CD4-positive, alpha-beta T cell treated with Interleukin-6 at 100 ng/mL for 8 hours (primary cell): ENCODE results near the gene CTNNA1.
"Not testable (repeated sequence)": the region's sequence is repeated elsewhere in the genome, so short reads cannot be mapped to it uniquely, and the experiment has no call there.

Experiments
- DNase-seq: peaks from one replicate; pipeline ENCODE4 v3.0.0-alpha.2; 2020; ENCODE audit warnings: mixed read lengths, low spot score

The CTNNA1 gene

DNA sequence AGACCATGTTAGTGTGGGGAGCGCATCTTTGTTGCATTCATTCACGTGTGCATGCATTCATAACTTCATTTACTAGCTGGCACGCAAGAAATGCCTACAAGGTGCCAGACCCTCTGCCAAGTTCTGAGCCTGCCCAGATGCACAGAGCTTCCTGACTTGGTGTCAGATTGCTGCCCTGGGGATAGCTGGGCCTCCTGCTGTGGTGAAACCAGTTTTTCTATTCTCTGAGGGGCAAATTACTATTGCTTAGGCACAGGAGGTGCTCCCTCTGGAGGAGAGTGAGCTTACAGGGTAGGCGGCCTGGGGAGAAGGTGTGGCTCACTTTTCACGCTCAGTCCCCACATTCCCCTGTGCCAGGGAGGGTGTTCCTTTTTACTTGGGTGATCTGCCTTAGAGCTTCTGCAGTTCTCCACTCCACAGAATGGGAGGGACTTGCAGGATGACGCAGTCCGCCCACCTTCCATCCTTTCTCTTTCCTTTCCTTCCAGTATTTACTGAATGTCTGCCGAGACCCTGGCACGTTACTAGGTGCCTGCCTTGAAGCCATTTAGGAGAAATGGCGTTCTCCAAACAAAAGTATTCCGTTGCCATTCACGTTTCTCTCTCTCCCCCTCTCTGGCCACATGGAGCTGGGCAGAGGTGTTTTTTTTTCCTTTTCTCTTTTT lies 27.9 kb upstream of the CTNNA1 start:
- no peak for DNase-seq

- DNase-seq = no peak
Measured at GRCh38 chr5:138725818-138726416, 27.3 kb upstream of the CTNNA1 start.

GRCh38 chr5:138726848-138727247 lies 26.4 kb upstream of the CTNNA1 start:
- no peak for DNase-seq

DNA sequence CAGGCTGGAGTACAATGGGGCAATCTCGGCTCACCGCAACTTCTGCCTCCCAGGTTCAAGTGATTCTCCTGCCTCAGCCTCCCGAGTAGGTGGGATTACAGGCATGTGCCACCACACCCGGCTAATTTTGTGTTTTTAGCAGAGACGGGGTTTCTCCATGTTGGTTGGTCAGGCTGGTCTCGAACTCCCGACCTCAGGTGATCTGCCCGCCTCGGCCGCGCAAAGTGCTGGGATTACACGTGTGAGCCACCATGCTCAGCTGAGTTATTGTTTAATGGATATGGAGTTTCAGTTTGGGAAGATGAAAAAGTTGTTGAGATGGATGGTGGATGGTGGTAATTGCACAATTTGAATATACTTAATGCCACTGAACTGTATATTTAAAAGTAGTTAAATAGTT lies 22.7 kb upstream of the CTNNA1 start:
- DNase-seq = not testable (repeated sequence)

GRCh38 chr5:138732466-138732865 lies 20.8 kb upstream of the CTNNA1 start:
- no peak for DNase-seq

DNA sequence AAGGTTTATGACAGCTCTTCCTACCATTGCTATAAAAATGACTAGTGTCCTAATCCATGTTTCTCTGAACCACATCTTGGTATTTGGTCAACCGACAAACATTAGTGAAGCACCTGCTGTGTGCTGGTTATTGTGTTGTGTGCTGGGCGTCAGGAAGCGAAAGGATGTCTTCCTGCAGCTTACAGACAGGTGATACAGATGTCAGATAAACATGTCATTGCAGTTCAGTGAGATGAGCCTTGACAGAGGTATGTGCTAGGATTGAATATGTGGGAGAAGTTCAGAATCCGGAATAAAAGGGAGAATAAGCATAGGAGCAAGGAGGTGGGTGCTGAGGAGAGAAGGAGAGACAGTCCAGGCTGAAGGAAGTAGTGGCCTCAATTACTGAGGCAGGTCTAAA lies 20.3 kb upstream of the CTNNA1 start:
- no peak for DNase-seq

GRCh38 chr5:138733509-138733908 lies 19.7 kb upstream of the CTNNA1 start:
- DNase-seq = no peak

- DNase-seq = no peak
Measured at GRCh38 chr5:138736293-138736692, 16.9 kb upstream of the CTNNA1 start.

GRCh38 chr5:138737494-138738265 lies 15.5 kb upstream of the CTNNA1 start:
- DNase-seq = no peak

DNA sequence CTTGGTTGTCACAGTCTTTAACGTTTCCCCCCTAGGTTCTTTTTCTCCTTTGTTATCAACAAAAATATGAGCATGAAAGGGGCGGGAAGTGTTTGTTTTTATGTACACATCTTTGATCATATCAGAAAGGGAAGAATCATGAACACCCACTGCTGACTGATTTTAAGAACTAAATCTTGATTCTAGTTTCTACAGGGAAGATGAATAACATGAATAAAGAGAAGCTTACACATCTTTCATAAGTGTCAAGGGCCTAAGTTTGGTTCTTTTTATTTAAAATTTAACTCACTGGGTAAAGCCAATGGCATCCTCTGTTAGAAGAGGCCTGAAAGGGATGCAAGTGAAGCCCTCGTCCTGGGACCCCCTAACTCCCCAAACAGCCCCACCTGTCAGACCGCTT lies 14.8 kb upstream of the CTNNA1 start:
- no peak for DNase-seq

- no peak for DNase-seq
Measured at GRCh38 chr5:138739938-138740337, 13.3 kb upstream of the CTNNA1 start.

GRCh38 chr5:138743484-138743883 lies 9.7 kb upstream of the CTNNA1 start:
- DNase-seq = no peak

GRCh38 chr5:138745268-138745667 lies 8.0 kb upstream of the CTNNA1 start:
- no peak for DNase-seq

DNA sequence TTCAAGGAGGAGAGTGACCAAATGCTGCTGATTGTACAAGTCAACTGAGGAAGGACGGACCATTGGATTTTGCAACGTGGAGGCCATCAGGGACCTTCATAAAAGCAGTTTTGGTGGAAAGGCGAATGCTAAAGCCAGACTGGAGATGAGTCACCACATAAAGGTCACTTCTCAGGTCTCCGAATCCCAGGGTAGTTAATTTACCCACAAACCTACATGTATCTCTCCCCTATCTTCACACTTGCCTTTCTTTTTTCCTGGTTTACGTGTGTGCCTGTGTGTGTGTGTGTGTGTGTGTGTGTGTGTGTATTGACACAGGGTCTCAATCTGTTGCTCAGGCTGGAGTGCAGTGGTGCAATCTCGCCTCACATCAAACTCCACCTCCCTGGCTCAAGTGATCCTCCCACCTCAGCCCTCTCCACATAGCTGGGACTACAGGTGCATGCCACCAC lies 4.6 kb upstream of the CTNNA1 start:
- no peak for DNase-seq

GRCh38 chr5:138751344-138751743 lies 1.9 kb upstream of the CTNNA1 start:
- not testable (repeated sequence) for DNase-seq

- no peak for DNase-seq
Measured at GRCh38 chr5:138752341-138752950, 779 bp upstream of the CTNNA1 start.

GRCh38 chr5:138753794-138754698 lies 821 bp downstream of the CTNNA1 start:
- peak; percentile 13 for DNase-seq

GRCh38 chr5:138754699-138755057 lies 1.5 kb downstream of the CTNNA1 start:
- DNase-seq = no peak

DNA sequence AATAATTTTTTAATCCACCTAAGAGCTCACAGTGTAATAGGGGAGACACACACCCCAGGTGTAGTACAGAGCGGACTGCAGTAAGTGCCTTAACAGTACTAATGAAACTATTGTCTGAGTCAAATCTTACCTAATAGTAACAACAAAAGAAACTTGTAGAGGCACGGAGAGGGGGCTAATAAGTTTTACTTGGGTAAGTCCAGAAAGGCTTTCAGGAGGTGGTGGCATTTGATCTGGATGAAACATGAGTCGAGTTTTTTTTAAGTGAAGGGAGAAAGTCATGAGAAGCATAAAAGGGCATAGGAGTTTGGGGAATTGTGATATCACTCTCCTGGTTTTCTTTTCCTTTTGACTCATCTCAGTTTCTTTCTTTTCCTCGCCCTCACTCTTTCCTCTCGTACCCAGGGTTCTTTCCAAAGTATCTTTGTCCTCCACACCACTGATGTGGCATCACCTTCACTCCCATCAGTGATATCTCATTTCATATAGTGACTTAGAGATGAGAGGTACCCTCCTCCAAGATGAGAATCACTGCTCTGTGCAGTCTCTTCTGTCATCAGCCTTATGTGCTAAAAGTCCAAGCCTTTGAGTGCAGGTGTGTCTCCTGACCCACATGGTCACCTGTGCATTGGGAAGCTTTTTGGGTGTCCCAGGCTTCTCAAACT lies 2.0 kb downstream of the CTNNA1 start:
- no peak for DNase-seq

GRCh38 chr5:138757061-138757776 lies 4.0 kb downstream of the CTNNA1 start:
- no peak for DNase-seq
